GM19043 (cell line): ENCODE results near the gene MARCHF3.
"Not testable (repeated sequence)": the region's sequence is repeated elsewhere in the genome, so short reads cannot be mapped to it uniquely, and the experiment has no call there.

Source experiments
- ATAC-seq: cut with Tn5 transposase; IDR thresholded peaks from one replicate; pipeline ENCODE4 v1.9.1; 2021; ENCODE audit warnings: low read depth; ENCODE audit not compliant: unreplicated experiment

MARCHF3 gene, protein sequence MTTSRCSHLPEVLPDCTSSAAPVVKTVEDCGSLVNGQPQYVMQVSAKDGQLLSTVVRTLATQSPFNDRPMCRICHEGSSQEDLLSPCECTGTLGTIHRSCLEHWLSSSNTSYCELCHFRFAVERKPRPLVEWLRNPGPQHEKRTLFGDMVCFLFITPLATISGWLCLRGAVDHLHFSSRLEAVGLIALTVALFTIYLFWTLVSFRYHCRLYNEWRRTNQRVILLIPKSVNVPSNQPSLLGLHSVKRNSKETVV

DNA sequence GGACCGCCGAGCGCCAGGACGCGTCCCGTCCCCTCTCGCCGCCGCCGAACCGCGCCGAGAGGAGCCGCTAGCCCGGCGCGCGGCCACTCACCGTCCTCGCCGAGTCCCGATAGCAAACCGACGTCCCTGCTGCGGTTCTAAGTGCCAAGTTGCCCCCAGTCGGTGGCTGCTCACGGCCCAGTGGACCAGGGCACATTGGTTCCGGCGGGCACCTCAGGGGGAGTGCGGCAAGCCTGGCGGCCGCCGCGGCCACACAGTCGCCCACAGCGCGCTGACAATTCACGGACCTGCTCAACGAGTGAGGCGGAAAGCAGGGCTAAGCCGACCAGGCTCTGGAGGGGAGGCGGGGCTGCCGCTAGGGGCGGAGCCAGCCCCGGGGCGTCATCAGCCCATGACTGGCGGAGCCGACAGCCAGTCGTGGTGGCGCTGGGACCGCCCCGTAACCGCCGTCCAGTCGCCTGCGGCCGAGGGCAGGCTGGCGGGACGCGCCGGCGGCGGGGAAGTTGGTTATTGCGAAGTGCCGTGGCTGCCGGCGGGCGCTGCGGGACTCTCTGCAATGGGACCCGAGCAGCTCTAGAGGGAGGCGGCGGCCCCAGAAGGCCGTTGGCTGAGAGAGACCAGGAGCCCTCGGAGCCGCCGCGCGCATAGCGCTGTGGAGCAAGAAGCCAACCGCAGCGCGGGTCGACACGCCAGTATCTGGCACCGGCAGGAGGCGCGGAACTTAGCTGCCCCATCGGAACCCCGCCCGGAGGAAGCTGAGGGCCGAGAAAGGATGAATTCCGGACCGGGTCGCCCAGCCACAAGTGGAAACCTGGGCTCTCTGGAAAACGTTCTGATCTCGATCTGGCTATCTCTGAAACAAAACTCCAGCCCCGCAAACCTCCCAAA lies at the start of gene MARCHF3:
Gene MARCHF3 (minus strand): TSS at position 300 of the 888 bp plus-strand sequence. CDS start 112,387 bp downstream, outside the sequence.
- ATAC-seq: peak; percentile 89

DNA sequence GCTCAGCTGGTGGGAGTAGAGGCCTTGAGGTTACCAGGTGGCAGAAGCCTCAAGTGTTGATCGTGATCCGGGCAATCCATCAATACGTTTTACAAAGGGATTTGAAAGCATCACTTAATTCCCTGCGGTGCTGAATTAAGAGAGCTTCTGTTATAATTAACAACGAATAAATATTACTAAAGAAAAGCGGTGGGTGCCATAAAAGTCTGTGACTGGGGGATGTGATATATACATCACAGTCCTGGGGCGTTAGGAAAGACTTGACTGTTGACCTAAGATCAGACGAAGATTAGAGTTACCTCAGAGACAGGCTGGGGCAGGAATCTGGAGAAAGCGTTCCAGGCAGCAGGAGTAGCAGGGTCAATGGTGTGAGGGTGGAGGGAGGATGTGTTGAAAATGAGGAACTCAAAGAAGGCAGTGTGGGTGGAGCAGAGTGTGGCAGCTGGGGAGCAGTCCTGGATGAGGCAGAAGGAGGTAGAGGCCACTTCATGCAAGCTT lies 49.7 kb upstream of the MARCHF3 start:
- no peak for ATAC-seq

- no peak for ATAC-seq
Measured at GRCh38 chr5:127077366-127077765, 47.0 kb upstream of the MARCHF3 start.

- ATAC-seq: no peak
Measured at GRCh38 chr5:127076315-127077129, 46.2 kb upstream of the MARCHF3 start.

- ATAC-seq: no peak
Measured at GRCh38 chr5:127074466-127074865, 44.1 kb upstream of the MARCHF3 start.

DNA sequence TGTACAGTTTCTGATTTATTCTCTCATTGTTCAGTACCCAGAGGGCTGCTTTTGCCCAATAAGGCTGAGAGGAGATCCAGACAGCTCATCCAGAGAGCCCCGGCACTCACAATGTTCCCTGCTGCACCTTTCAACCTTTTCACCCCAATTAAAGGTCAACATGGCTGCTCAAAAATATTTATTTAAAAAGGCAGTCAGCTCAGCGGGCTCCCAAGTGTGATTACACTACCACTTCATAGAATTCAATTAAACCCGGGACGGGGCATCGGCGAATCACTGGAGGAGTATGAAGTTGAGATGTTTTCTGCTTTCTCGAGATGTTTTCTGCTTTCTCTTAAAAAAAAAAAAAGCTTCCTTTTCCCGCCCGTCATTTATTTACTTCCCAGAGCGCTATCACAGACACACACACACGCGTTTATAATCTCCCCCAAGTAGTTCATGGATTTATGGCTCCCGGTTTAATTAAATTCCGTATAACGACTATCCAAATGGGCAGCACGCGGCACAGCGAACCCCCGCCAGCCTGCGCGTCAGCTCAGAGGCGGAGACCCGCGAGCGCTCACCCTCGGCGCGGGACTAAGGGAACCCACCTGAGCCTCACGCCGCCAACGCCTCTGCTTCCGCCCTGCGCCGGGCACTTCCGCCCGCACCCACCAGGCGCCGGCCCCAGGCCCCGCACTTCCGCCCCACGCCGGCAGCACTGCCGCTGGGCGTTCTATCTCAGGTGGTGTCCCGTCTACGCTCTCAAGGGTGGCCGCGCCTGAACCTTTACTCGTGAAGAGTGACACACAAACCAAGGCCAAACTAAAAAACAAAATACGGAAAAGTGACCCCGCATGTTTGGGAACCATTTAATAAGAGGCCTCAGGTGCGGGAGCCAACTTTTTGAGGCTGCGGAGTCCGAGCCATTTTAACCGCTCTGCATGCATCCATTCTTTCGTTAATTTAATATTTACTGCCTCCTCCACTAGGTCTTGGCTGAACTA lies 42.8 kb upstream of the MARCHF3 start, which contains the start of gene C5orf63:
Gene C5orf63 (minus strand): TSS at position 642 of the 986 bp plus-strand sequence. CDS start 14,507 bp downstream, outside the sequence.
- peak; percentile 98 for ATAC-seq

DNA sequence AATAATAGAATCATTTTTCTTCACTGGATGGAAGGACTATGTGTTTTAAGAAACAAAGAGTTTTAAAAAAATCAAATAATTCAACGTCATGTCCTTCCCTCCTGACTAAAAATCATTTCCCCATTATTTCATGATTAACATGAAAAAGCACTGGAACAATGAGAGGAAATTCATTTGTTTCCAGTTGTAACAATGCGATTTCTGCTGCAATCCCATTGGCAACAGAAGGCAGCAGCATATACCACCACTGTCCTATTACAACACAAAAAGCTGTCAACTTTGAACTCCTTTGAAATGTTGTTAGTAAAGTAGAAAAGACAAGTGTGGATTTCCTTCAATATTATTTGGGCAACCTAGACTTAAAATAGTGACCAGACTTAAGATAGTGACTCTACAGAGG lies 39.9 kb upstream of the MARCHF3 start:
- ATAC-seq: no peak

- no peak for ATAC-seq
Measured at GRCh38 chr5:127068493-127069214, 38.3 kb upstream of the MARCHF3 start.

DNA sequence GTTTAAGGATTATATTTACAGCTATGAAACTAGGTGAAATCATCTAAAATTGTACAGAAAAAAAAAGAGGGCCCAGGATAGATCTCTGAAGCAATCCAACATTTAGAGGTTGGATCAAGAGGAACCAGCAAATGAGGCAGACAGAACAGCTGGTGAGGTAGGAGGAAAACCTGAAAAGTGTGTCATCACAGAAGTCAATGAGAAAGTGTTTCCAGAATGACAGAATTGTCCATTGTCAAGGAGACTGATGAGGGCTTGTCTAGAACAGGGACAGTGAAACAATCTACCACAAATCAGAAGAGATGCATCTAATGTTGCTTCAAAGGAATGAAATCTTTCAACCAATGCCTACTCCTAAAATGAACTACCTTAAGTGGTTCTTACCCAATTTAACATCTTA lies 36.4 kb upstream of the MARCHF3 start:
- no peak for ATAC-seq

DNA sequence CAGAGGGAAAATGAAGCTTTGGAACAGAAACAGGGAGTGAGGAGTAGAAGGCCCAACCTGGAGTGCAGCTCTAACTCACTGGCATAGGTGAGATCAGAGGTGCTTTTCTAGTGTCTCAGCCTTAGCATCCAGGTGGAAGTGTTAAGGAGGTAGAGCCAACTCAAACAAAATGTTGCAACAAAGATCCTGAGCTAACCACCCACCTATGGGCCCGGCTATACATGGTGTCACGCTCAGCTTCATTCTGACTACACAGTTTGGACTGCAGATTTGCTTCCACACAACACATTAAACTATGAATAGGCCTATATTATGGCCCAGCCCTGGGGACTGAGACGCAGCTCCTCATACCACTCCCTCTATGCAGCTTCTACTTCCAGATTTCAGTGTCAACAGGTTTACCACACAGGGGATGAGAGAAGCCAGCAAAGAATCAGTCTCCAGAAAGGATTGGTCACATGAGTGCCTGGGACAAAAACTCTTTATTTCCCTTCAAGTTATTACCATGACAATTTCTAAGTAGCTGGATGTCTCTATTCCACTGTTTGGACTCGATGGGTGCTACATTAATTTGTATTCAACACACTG lies 34.0 kb upstream of the MARCHF3 start:
- ATAC-seq: no peak

- no peak for ATAC-seq
Measured at GRCh38 chr5:127063257-127063913, 33.0 kb upstream of the MARCHF3 start.

DNA sequence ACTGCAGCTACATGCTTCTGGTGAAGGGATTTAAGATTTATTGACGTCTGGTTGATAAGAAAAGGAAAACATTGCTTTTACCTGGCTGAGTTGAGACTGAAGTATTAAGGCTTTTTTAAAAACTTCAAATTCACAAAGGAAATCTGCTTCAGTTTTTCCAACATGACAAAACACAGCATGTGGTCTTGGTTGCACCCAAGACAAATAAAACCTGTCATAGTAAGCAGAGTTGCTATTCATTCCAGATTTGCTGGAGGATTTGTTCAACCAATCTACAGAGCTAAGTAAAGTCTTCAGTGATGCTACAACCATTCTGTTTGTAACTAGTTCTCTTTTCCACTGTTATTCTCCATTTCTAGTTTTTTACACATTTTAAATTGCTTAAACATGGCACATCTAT lies 31.6 kb upstream of the MARCHF3 start:
- no peak for ATAC-seq

DNA sequence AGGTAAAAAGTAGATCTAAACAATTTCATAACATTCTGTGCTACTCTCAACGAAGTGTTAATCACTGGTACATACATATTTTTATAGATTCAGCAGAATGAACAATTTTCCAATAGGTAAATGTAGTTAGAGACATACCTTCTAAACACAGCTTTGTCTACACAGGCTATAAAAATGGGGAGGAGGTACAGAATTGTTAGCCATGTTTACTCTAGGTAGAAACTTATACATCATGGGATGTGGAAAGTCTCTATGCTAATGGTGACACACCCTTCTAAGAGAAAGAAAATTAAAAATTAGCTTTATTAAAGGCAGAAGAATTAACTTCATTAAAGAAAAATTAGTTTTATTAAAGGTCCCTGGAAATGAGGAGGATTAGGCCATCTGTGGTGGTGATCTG lies 31.2 kb upstream of the MARCHF3 start:
- no peak for ATAC-seq

DNA sequence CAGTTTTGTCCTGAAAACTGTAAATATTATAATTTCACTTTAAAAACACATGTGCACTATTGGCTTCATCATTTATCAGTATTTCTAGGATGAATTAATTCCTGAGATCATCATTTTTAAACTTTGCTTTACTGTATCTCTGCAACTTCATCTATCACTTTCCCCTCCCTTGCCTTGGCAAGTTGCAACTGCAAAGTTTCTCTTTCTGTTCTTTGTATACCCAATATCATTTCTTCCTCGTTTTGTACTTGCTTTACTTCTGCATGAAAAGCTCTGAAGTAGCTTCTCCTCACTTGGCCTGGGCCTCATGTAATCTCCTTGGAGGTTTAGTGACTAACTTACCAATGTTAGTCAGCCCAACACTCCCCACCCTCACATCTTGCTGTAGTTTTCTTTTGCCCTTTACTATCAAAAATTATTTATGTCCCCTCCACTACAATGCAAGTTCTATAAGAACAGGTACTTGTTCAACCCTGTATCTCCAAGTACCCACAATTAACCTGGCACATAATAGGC lies 30.2 kb upstream of the MARCHF3 start:
- ATAC-seq: no peak

GRCh38 chr5:127056896-127057295 lies 26.5 kb upstream of the MARCHF3 start:
- ATAC-seq: no peak

- no peak for ATAC-seq
Measured at GRCh38 chr5:127055880-127056653, 25.7 kb upstream of the MARCHF3 start.

DNA sequence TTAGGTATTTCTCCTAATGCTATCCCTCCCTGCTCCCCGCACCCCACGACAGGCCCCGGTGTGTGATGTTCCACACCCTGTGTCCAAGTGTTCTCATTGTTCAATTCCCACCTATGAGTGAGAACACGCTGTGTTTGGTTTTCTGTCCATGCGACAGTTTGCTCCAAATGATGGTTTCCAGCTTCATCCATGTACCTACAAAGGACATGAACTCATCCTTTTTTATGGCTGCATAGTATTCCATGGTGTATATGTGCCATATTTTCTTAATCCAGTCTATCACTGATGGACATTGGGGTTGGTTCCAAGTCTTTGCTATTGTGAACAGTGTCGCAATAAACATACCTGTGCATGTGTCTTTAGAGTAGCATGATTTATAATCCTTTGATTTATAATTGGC lies 23.2 kb upstream of the MARCHF3 start:
- ATAC-seq: not testable (repeated sequence)
